ENCODE results near the gene HEPHL1. TPM values are rescaled to one million over a fixed set of nuclear protein-coding genes. Genes with fewer than 3 reads are reported as not detected.
"Not testable (repeated sequence)": the region's sequence is repeated elsewhere in the genome, so short reads cannot be mapped to it uniquely, and the experiment has no call there.

Gene HEPHL1
- total RNA-seq, 1 experiment from 2014 or later: not detected

DNA sequence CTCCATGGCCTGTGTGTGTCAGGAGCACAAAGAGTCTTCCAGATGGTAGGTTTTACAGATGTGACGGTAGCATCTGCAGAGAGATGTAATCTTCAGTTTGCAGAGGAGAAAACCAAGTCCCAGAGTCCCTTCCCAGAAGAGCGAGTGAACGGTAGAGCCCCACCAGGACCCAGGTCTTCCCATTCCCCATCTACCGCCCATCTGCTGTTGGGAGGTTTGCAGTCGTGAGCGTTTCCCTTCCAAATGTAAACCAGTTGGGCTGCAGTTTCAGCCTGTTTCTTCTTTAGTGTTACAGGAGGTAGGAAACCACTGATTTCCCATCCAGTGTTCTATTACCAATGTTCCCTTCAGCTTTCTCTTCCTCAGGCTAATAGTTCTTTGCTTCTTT is 131.5 kb downstream of the HEPHL1 start:
- no peak for DNase-seq (ENCODE audit: low read depth, low spot score)
- in situ Hi-C loops (cut with HindIII; ENCODE audit: low pct_unique_long_range_greater_than_20kb, low sequenced_read_pairs): no loop called here

DNA sequence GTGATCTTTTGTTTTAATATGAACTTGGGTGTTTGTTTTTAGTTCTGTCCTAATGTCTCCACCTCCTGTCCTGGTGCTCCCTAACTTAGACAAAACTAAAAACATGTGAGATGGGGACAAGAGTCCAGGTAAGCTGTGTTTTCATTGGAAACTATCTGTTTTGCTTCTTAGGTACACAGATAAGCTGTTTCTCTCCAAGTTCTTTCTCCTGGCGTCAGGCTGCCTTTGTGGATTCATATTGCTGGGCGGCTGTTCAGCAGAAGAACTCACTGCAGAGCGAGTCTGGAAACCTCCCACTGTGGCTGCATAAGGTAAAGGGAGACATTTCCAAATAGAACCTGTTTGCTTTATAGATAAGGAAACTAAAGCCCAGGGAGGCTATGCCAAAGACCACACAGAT is 132.2 kb downstream of the HEPHL1 start:
- no peak for DNase-seq (ENCODE audit: low read depth, low spot score)
- in situ Hi-C loops (cut with HindIII; ENCODE audit: low pct_unique_long_range_greater_than_20kb, low sequenced_read_pairs): no loop called here

DNA sequence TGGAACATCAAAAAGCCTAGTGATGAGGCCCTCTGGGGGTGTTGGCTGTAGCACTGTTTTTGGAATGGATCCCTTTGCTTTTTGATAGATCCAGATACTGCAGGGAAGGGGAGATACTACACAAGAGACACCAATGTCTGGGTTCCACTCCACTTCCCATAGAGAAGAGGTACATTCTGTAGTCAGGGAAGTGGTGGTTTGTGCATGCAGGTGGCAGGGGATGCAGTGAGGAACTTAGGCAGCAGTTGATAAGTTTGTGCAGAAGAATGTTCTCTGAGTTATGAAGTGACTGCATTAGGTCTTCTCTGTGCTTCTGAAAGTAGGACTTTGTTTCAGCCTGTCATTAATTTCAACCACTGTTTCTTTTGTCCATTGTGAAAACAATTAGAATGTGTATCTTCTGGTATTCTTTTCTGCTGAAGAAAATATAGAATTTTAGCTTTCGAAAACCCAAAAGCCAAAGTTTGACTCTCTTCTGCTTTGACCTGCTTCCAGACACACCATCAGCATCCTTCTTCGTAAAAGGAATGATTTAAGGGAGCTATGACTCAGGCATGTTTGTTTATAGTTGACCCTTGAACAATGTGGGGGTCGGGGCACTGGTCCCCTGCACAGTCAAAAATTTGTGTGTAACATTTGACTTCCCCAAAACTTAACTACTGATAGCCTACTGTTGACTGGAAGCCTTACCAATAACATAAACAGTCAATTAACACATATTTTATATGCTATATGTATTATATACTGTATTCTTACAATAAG is 133.1 kb downstream of the HEPHL1 start:
- DNase-seq (ENCODE audit: low read depth, low spot score): no peak
- in situ Hi-C loops (cut with HindIII; ENCODE audit: low pct_unique_long_range_greater_than_20kb, low sequenced_read_pairs): no loop called here

DNA sequence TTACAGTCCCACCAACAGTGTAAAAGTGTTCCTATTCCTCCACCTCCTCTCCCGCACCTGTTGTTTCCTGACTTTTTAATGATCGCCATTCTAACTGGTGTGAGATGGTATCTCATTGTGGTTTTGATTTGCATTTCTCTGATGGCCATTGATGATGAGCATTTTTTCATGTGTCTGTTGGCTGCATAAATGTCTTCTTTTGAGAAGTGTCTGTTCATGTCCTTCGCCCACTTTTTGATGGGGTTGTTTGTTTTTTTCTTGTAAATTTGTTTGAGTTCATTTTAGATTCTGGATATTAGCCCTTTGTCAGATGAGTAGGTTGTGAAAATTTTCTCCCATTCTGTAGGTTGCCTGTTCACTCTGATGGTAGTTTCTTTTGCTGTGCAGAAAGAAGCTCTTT is 136.2 kb downstream of the HEPHL1 start:
- in situ Hi-C loops (cut with HindIII; ENCODE audit: low pct_unique_long_range_greater_than_20kb, low sequenced_read_pairs); DNase-seq (ENCODE audit: low read depth, low spot score): not testable (repeated sequence)

Small RNA genes lying within 50 kb of the gene (small RNA-seq; reads per million reads assigned to genes)
- gene AP002795.1: 0 reads per million in 2 experiments

Other genes with a start within 250 kb of the HEPHL1 start
- gene MED17, start 237.1 kb upstream of the HEPHL1 start, total RNA-seq (2014; rRNA removed; shearing (Covaris generic)): 23.3 and 29.8 TPM in 2 replicates
- gene VSTM5, start 170.7 kb upstream of the HEPHL1 start, total RNA-seq (2014; rRNA removed; shearing (Covaris generic)): not detected in 2 replicates
- 35.1 and 36.1 TPM in 2 replicates for gene PANX1, start 107.5 kb downstream of the HEPHL1 start, total RNA-seq (2014; rRNA removed; shearing (Covaris generic))

Data from SK-MEL-5 (cell line).